HepG2 (cell line): ENCODE measurements around the gene SLC4A2. TPM values are rescaled to one million over a fixed set of nuclear protein-coding genes. Genes with fewer than 3 reads are reported as not detected.

Experiments used
- DNMT1 ChIP-seq: sonication (generic); formaldehyde crosslinking; IDR thresholded peaks from 2 replicates; pipeline ENCODE4 v1.5.1; 2020; ENCODE audit warnings: mild to moderate bottlenecking, missing genetic modification reagents
- GATAD2A ChIP-seq: IDR thresholded peaks from 2 replicates; pipeline ENCODE4 v1.6.1; 2016
- ISL2 ChIP-seq: sonication (generic); formaldehyde crosslinking; IDR thresholded peaks from 2 replicates; pipeline ENCODE4 v1.5.0; 2020; ENCODE audit warnings: missing genetic modification reagents
- KAT2B ChIP-seq: fragments of 150-350 bp; IDR thresholded peaks from 2 replicates; pipeline ENCODE4 v1.6.1; 2014; ENCODE audit warnings: low read depth, low read length, borderline replicate concordance
- KLF13 ChIP-seq: sonication (generic); formaldehyde crosslinking; IDR thresholded peaks from 2 replicates; pipeline ENCODE4 v1.4.0; 2020; ENCODE audit warnings: mild to moderate bottlenecking, missing genetic modification reagents
- KLF6 ChIP-seq: IDR thresholded peaks from 2 replicates; pipeline ENCODE4 v1.8.0; 2016; ENCODE audit warnings: missing biosample characterization, missing genetic modification reagents
- KLF9 ChIP-seq: IDR thresholded peaks from 2 replicates; pipeline ENCODE4 v1.6.1; 2016; ENCODE audit warnings: low read depth
- NFE2L2 ChIP-seq: fragments of 150-350 bp; IDR thresholded peaks from 2 replicates; pipeline ENCODE4 v1.6.1; 2014; ENCODE audit warnings: low read length
- NR2F1 ChIP-seq, 2 experiments: fragments of 450-650 bp in 1 of 2; formaldehyde crosslinking in 1 of 2; IDR thresholded peaks; 2 replicates each; pipeline versions ENCODE4 v1.5.0 to v1.6.1; 2016 to 2020; ENCODE audit warnings: mild to moderate bottlenecking in 1 of 2, missing compliant biosample characterization in 1 of 2, missing genetic modification reagents in 1 of 2, moderate library complexity in 1 of 2
- PHF5A ChIP-seq: IDR thresholded peaks from one replicate; pipeline ENCODE4 v1.6.1; 2018; ENCODE audit warnings: low read depth, missing genetic modification reagents; ENCODE audit not compliant: unreplicated experiment
- PTBP1 ChIP-seq: fragments of 200-400 bp; formaldehyde crosslinking; IDR thresholded peaks from 2 replicates; pipeline ENCODE4 v1.6.1; 2018; ENCODE audit warnings: low read length, low read depth; ENCODE audit not compliant: poor library complexity, severe bottlenecking
- SMC3 ChIP-seq: IDR thresholded peaks from 2 replicates; pipeline ENCODE4 v1.6.1; 2011; ENCODE audit warnings: low read length, improper control_type of control experiment
- SNAPC2 ChIP-seq: sonication (generic); formaldehyde crosslinking; IDR thresholded peaks from 2 replicates; pipeline ENCODE4 v1.8.1; 2022; ENCODE audit warnings: mild to moderate bottlenecking, missing genetic modification reagents
- SRSF1 ChIP-seq: fragments of 200-400 bp; formaldehyde crosslinking; optimal IDR thresholded peaks from 2 replicates; pipeline ENCODE3; 2017; ENCODE audit warnings: mild to moderate bottlenecking, low read depth, low read length, moderate library complexity
- ZNF367 ChIP-seq: sonication (generic); formaldehyde crosslinking; IDR thresholded peaks from 2 replicates; pipeline ENCODE4 v1.4.0; 2020; ENCODE audit warnings: missing genetic modification reagents, borderline replicate concordance
- ZNF496 ChIP-seq: sonication (generic); formaldehyde crosslinking; IDR thresholded peaks from 2 replicates; pipeline ENCODE4 v1.8.1; 2023; ENCODE audit warnings: mild to moderate bottlenecking, moderate library complexity, missing genetic modification reagents; ENCODE audit not compliant: insufficient replicate concordance
- ZZZ3 ChIP-seq: sonication (generic); formaldehyde crosslinking; IDR thresholded peaks from 2 replicates; pipeline ENCODE4 v1.4.0; 2020; ENCODE audit warnings: missing genetic modification reagents, mild to moderate bottlenecking, borderline replicate concordance
- polyA plus RNA-seq, 8 experiments: library from polyadenylated mRNA; depleted of rRNA in 3 of 8; stranded (reverse) in 7 of 8; unstranded in 1 of 8; fragments of >200 nt; fragmentation: Illumina TruSeq in 4 of 8; extraction: Trizol in 4 of 8; gene quantifications; 2 replicates each; pipeline versions ENCODE4 v1.2.1 to v1.2.3, GENCODE V29; 2011 to 2016; ENCODE audit warnings: low read depth in 4 of 8, missing spikeins in 1 of 8, mixed read lengths in 1 of 8; ENCODE audit not compliant: insufficient read depth in 1 of 8
- total RNA-seq, 5 experiments: library from RNA; depleted of rRNA; stranded (reverse); fragments of >200 nt; fragmentation: Illumina TruSeq; extraction: Trizol; gene quantifications; 2 replicates each; pipeline ENCODE4 v1.2.3, GENCODE V29; 2016; ENCODE audit warnings: low read depth in 1 of 5
- TF ChIP-seq, protein P1 (sequence below): sonication (generic); formaldehyde crosslinking; IDR thresholded peaks from 2 replicates; pipeline ENCODE4 v1.4.0; 2020; ENCODE audit warnings: missing genetic modification reagents
- TF ChIP-seq, protein P2 (sequence below): IDR thresholded peaks from 2 replicates; pipeline ENCODE4 v1.6.1; 2016; ENCODE audit warnings: missing compliant biosample characterization, missing genetic modification reagents, borderline replicate concordance
- TF ChIP-seq, protein P3 (sequence below): sonication (generic); formaldehyde crosslinking; IDR thresholded peaks from 2 replicates; pipeline ENCODE4 v1.4.0; 2020; ENCODE audit warnings: missing genetic modification reagents, borderline replicate concordance
- TF ChIP-seq, protein P4 (sequence below): sonication (generic); formaldehyde crosslinking; IDR thresholded peaks from 2 replicates; pipeline ENCODE4 v1.5.0; 2020; ENCODE audit warnings: missing genetic modification reagents
- TF ChIP-seq, protein P5 (sequence below): sonication (generic); formaldehyde crosslinking; IDR thresholded peaks from 2 replicates; pipeline ENCODE4 v1.4.0; 2020; ENCODE audit warnings: missing genetic modification reagents

SLC4A2 gene
- total and polyA plus RNA-seq, 2 of the 13 experiments (the other 11 are each of a cell fraction or from before 2014, with no cell fraction given): 51.9 to 73.4 TPM

DNA sequence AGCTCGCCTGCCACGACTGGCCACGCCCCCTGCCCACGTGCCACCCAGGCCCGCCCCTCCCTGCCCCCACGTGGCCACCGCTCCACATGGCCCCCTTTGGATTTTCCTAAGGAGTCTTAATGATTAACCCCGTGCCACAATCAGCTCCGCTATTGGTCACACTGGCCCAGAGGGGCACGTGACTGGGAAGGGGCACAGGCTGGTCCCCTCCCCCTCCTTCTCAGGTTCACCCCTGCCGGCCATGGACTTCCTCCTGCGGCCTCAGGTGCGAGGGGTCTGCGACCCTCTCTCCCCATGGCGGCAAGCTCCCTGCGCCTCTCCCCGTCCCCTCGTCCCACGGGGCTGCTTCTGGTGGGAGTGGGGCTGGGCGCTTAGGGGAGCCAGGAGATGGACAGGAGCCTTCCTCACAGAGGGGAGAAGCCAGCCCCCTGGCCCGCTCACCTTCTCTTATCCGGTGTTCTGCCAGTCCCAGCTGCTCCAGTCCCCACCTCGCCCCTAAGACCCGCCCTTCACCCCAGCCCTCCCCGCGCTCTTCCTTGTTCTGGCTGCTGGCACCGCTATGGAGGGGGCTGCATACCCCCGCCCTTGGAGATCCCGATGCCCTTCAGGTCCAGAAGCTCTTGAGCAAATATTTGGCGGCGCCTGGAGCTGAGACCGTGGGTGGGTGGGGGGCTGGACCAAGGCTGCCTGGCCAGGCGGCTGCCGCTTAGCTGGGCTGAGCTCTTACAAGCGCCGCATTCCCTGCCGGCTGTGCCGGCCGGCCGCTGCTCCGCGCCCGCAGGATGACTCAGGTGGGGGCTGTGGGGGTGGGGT lies 3.2 kb downstream of the SLC4A2 start (continued):
- TF ChIP-seq, protein P1, sequence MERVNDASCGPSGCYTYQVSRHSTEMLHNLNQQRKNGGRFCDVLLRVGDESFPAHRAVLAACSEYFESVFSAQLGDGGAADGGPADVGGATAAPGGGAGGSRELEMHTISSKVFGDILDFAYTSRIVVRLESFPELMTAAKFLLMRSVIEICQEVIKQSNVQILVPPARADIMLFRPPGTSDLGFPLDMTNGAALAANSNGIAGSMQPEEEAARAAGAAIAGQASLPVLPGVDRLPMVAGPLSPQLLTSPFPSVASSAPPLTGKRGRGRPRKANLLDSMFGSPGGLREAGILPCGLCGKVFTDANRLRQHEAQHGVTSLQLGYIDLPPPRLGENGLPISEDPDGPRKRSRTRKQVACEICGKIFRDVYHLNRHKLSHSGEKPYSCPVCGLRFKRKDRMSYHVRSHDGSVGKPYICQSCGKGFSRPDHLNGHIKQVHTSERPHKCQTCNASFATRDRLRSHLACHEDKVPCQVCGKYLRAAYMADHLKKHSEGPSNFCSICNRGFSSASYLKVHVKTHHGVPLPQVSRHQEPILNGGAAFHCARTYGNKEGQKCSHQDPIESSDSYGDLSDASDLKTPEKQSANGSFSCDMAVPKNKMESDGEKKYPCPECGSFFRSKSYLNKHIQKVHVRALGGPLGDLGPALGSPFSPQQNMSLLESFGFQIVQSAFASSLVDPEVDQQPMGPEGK (CRISPR knock-in tag): no peak; the same call in none of the 2 replicates
- TF ChIP-seq, protein P2, sequence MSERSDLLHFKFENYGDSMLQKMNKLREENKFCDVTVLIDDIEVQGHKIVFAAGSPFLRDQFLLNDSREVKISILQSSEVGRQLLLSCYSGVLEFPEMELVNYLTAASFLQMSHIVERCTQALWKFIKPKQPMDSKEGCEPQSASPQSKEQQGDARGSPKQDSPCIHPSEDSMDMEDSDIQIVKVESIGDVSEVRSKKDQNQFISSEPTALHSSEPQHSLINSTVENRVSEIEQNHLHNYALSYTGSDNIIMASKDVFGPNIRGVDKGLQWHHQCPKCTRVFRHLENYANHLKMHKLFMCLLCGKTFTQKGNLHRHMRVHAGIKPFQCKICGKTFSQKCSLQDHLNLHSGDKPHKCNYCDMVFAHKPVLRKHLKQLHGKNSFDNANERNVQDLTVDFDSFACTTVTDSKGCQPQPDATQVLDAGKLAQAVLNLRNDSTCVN (CRISPR knock-in tag): no peak
- TF ChIP-seq NR2F1 (CRISPR knock-in tag; IDR thresholded peaks at IDR 0.05): 0 out of 4 replicates have a peak, but pooled peaks of 1 of the 2 experiments have one; percentile 4
- no peak for TF ChIP-seq SMC3
- TF ChIP-seq KLF13: no peak
- TF ChIP-seq KAT2B: no peak
- TF ChIP-seq SNAPC2: no peak
- TF ChIP-seq PTBP1: no peak
- TF ChIP-seq DNMT1 (CRISPR knock-in tag): no peak
- TF ChIP-seq PHF5A (CRISPR knock-in tag): no peak
- TF ChIP-seq ZZZ3 (CRISPR knock-in tag): no peak
- no peak for TF ChIP-seq NFE2L2
- TF ChIP-seq ZNF496: no peak
- TF ChIP-seq GATAD2A (CRISPR knock-in tag): no peak
- peak; percentile 85 for TF ChIP-seq SRSF1
- no peak for TF ChIP-seq ZNF367 (CRISPR knock-in tag)
- TF ChIP-seq KLF9 (CRISPR knock-in tag): no peak
- TF ChIP-seq, protein P3, sequence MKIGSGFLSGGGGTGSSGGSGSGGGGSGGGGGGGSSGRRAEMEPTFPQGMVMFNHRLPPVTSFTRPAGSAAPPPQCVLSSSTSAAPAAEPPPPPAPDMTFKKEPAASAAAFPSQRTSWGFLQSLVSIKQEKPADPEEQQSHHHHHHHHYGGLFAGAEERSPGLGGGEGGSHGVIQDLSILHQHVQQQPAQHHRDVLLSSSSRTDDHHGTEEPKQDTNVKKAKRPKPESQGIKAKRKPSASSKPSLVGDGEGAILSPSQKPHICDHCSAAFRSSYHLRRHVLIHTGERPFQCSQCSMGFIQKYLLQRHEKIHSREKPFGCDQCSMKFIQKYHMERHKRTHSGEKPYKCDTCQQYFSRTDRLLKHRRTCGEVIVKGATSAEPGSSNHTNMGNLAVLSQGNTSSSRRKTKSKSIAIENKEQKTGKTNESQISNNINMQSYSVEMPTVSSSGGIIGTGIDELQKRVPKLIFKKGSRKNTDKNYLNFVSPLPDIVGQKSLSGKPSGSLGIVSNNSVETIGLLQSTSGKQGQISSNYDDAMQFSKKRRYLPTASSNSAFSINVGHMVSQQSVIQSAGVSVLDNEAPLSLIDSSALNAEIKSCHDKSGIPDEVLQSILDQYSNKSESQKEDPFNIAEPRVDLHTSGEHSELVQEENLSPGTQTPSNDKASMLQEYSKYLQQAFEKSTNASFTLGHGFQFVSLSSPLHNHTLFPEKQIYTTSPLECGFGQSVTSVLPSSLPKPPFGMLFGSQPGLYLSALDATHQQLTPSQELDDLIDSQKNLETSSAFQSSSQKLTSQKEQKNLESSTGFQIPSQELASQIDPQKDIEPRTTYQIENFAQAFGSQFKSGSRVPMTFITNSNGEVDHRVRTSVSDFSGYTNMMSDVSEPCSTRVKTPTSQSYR (CRISPR knock-in tag): peak; percentile 93
- no peak; the same call in 1 of the 2 replicates for TF ChIP-seq ISL2
- TF ChIP-seq, protein P4, sequence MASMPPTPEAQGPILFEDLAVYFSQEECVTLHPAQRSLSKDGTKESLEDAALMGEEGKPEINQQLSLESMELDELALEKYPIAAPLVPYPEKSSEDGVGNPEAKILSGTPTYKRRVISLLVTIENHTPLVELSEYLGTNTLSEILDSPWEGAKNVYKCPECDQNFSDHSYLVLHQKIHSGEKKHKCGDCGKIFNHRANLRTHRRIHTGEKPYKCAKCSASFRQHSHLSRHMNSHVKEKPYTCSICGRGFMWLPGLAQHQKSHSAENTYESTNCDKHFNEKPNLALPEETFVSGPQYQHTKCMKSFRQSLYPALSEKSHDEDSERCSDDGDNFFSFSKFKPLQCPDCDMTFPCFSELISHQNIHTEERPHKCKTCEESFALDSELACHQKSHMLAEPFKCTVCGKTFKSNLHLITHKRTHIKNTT (CRISPR knock-in tag): no peak
- TF ChIP-seq, protein P5, sequence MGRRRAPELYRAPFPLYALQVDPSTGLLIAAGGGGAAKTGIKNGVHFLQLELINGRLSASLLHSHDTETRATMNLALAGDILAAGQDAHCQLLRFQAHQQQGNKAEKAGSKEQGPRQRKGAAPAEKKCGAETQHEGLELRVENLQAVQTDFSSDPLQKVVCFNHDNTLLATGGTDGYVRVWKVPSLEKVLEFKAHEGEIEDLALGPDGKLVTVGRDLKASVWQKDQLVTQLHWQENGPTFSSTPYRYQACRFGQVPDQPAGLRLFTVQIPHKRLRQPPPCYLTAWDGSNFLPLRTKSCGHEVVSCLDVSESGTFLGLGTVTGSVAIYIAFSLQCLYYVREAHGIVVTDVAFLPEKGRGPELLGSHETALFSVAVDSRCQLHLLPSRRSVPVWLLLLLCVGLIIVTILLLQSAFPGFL (CRISPR knock-in tag): no peak
- TF ChIP-seq KLF6 (CRISPR knock-in tag): no peak
